Brain microvascular endothelial cell (primary cell): ENCODE measurements around the gene TRPV2.

Experiments
- DNase-seq: peaks from one replicate; pipeline ENCODE4 v3.0.0-alpha.2; 2020
- H3K27ac ChIP-seq: fragments of 250-450 bp; sonication (Bioruptor Pico); 2 replicates; pipeline ENCODE4 v1.5.1; 2020; ENCODE audit warnings: mild to moderate bottlenecking, moderate library complexity
- H3K27me3 ChIP-seq: fragments of 250-450 bp; sonication (Bioruptor Pico); replicated peaks from 2 replicates; pipeline ENCODE4 v1.5.1; 2020; ENCODE audit warnings: mild to moderate bottlenecking
- H3K36me3 ChIP-seq: fragments of 250-450 bp; sonication (Bioruptor Pico); replicated peaks from 2 replicates; pipeline ENCODE4 v1.5.1; 2020; ENCODE audit warnings: mild to moderate bottlenecking
- H3K4me3 ChIP-seq: 2 replicates; pipeline ENCODE4 v1.5.1; 2011; ENCODE audit warnings: low read depth, mild to moderate bottlenecking, control low read depth, low read length, moderate library complexity
- CTCF ChIP-seq: IDR thresholded peaks from 2 replicates; pipeline ENCODE4 v1.5.1; 2011; ENCODE audit warnings: low read depth, mild to moderate bottlenecking, moderate library complexity, low read length, control low read depth, inconsistent platforms; ENCODE audit errors: missing control alignments
- in situ Hi-C: cut with HindIII; loops from 2 replicates; pipeline ENCODE4 v1.10.0; 2017; ENCODE audit warnings: low sequenced_read_pairs, low pct_ligation_motif_present

Gene TRPV2

DNA sequence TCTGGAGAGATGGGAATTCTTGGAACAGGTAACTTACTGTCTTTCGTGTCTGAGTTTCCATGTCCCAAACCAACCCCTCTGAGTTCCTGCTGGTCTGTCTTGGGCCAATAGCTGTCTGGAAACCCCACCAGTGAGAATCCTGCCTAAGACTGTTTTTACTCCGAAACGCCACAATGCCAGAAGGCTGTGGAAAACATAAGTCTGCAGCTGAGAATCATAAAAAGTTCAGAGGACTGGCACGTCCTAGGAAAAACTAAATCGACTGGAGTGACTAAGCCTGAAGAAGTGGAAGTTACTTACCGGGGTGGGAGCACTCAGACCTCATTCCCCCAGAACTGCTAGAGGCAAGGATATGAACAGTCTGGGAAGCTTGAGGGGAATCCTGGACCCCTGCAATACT lies 63.3 kb downstream of the TRPV2 start:
- H3K27ac ChIP-seq = no peak overlapping the region
- DNase-seq = no peak
- in situ Hi-C loops = no loop called here
- TF ChIP-seq CTCF = no peak
- H3K4me3 ChIP-seq = no peak overlapping the region
- no peaks in the 10 kb centered on the region for H3K27me3 ChIP-seq
- H3K36me3 ChIP-seq = no peaks in the 10 kb centered on the region

DNA sequence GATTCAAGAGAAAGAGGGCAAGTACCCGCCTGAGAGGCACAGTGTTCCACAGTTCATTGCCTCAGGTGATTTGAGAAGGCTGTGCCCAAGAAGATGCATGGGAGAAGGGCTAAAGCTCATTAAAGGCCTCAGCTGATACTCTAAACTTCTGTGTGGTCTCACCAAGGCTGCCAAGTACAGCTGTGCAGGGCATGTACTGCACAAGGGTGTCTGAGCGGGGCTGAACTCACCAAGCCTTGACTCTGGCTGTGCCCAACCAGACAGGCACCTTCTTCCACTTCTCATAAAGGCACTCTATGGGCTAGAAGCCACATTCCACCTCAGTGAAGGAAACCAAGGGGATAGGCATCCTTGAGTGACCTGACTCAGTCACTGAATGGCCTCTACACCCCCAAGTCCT lies 63.9 kb downstream of the TRPV2 start:
- Histone ChIP-seq H3K36me3 (no peaks in the 10 kb centered on the region), H3K27ac (no peak overlapping the region), H3K27me3 (no peaks in the 10 kb centered on the region), H3K4me3 (no peak overlapping the region)
- in situ Hi-C loops = no loop called here
- no peak for TF ChIP-seq CTCF
- DNase-seq = no peak

- in situ Hi-C loops = no loop called here
- Histone ChIP-seq H3K4me3 (no peak overlapping the region), H3K27me3 (no peaks in the 10 kb centered on the region), H3K27ac (no peak overlapping the region), H3K36me3 (no peaks in the 10 kb centered on the region)
- DNase-seq = no peak
- TF ChIP-seq CTCF = no peak
Observed at GRCh38 chr17:16480995-16481394, 65.6 kb downstream of the TRPV2 start.

DNA sequence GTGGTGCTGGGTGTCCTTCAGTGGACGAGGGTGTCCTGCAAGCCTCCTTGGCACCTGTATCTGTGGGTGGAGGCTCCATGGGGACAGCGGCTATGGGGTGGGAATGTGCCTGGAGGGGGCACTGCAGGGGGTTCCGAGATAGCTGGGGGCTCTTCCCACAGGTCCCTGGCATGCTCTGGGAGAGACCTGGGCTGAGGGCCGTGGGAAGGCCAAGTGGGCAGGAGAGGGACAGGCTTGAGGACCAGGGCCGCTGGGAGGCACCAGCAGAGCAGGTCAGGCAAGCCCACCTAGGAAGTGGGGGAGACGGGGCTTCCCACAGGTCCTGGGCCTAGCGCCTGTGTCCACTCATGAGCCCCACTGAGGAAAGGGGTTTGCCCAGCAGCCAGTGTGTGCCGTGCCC lies 66.9 kb downstream of the TRPV2 start:
- no peaks in the 10 kb centered on the region for H3K36me3 ChIP-seq
- in situ Hi-C loops = no loop called here
- H3K27me3 ChIP-seq = no peaks in the 10 kb centered on the region
- H3K27ac ChIP-seq = no peak overlapping the region
- no peak for TF ChIP-seq CTCF
- DNase-seq = no peak
- no peak overlapping the region for H3K4me3 ChIP-seq

- no peaks in the 10 kb centered on the region for H3K36me3 ChIP-seq
- H3K27ac ChIP-seq = no peak overlapping the region
- in situ Hi-C loops = no loop called here
- no peak for DNase-seq
- no peak overlapping the region for H3K4me3 ChIP-seq
- H3K27me3 ChIP-seq = no peaks in the 10 kb centered on the region
- no peak for TF ChIP-seq CTCF
Observed at GRCh38 chr17:16483021-16483645, 67.8 kb downstream of the TRPV2 start.
